HCT116 (cell line): ENCODE measurements around the gene PEX11A. TPM values are rescaled to one million over a fixed set of nuclear protein-coding genes. Genes with fewer than 3 reads are reported as not detected.

ENCODE experiments used
- ATAC-seq: fragments of 200-7000 bp; cut with Tn5 transposase; 2 replicates; pipeline ENCODE4 v1.9.1; 2020; ENCODE audit warnings: mild to moderate bottlenecking, moderate library complexity
- BruUV-seq: library from RNA; stranded (reverse); fragments of 400-500 nt; replicated peaks from 2 replicates; lab custom pipeline; 2021; lab: Mats Ljungman, UMichigan
- CTCF ChIA-PET: fragments of 300-600 bp; sonication (Branson Sonifier 250); formaldehyde crosslinking; loops from one replicate; lab custom pipeline; 2021; ENCODE audit warnings: antibody characterized with exemption; lab: Charles Lee
- POLR2A ChIA-PET: fragments of 300-600, 350-600 bp; sonication (Branson Sonifier 250); formaldehyde crosslinking; loops from one replicate; lab custom pipeline; 2021; ENCODE audit warnings: antibody characterized with exemption; lab: Charles Lee
- RAD21 ChIA-PET, 2 experiments: fragments of 300-600 bp; sonication (Branson Sonifier 250); formaldehyde crosslinking; loops; one replicate each; lab custom pipeline; 2023; ENCODE audit warnings: low total read pairs in 2 of 2; ENCODE audit not compliant: uncharacterized antibody in 2 of 2, unreplicated experiment in 2 of 2, low non-redundant PET in 1 of 2; lab: Charles Lee
- DNase-seq: peaks from one replicate; pipeline ENCODE4 v3.0.0-alpha.2; 2010; ENCODE audit warnings: low read depth, low spot score
- H2AFZ ChIP-seq: fragments of 200-600 bp; shearing (Covaris generic), sonication (generic); 2 replicates; pipeline ENCODE4 v1.6.1; 2017; ENCODE audit warnings: low read depth, mixed run types, mixed read lengths, antibody characterized with exemption, low read length; ENCODE audit not compliant: poor library complexity, severe bottlenecking
- H3K27ac ChIP-seq: 2 replicates; pipeline ENCODE4 v1.5.1; 2012; ENCODE audit warnings: low read depth, low read length
- H3K27me3 ChIP-seq: fragments of 200-600 bp; sonication (generic); 2 replicates; pipeline ENCODE4 v1.6.1; 2016; ENCODE audit warnings: mixed run types, low read length, mixed read lengths; ENCODE audit not compliant: insufficient read depth
- H3K36me3 ChIP-seq, 2 experiments: fragments of 200-500 bp in 1 of 2; fragments of 200-600 bp in 1 of 2; sonication (Bioruptor generic) in 1 of 2; sonication (generic) in 1 of 2; 2 replicates each; pipeline versions ENCODE4 v1.5.1 to v1.6.1; 2014 to 2016; ENCODE audit warnings: low read length in 2 of 2, inconsistent platforms in 1 of 2, mixed read lengths in 1 of 2, mixed run types in 1 of 2; ENCODE audit not compliant: insufficient read depth in 2 of 2, control insufficient read depth in 1 of 2
- H3K4me1 ChIP-seq, 2 experiments: fragments of 200-600 bp in 1 of 2; sonication (generic) in 1 of 2; 2 replicates each; pipeline versions ENCODE4 v1.5.1 to v1.6.1; 2012 to 2017; ENCODE audit warnings: low read length in 2 of 2, inconsistent platforms in 1 of 2, mild to moderate bottlenecking in 1 of 2, mixed read lengths in 1 of 2, mixed run types in 1 of 2, moderate library complexity in 1 of 2; ENCODE audit not compliant: insufficient read depth in 2 of 2, control insufficient read depth in 1 of 2
- H3K4me2 ChIP-seq: fragments of 200-600 bp; sonication (generic); 2 replicates; pipeline ENCODE4 v1.6.1; 2017; ENCODE audit warnings: mixed run types, low read length, mixed read lengths
- H3K4me3 ChIP-seq, 2 experiments: fragments of 200-600 bp in 1 of 2; sonication (generic) in 1 of 2; replicated peaks in 1 of 2; 2 replicates each; pipeline ENCODE4 v1.5.1; 2011 to 2016; ENCODE audit warnings: low read length in 2 of 2, control low read depth in 1 of 2, low read depth in 1 of 2, mild to moderate bottlenecking in 1 of 2, mixed read lengths in 1 of 2, mixed run types in 1 of 2
- H3K79me2 ChIP-seq: fragments of 200-600 bp; sonication (generic); 2 replicates; pipeline ENCODE4 v1.6.1; 2017; ENCODE audit warnings: mild to moderate bottlenecking, mixed run types, low read length, moderate library complexity, mixed read lengths; ENCODE audit not compliant: insufficient read depth
- H3K9ac ChIP-seq: fragments of 200-600 bp; sonication (generic); 2 replicates; pipeline ENCODE4 v1.6.1; 2016; ENCODE audit warnings: low read length, mixed read lengths
- H3K9me2 ChIP-seq: fragments of 200-600 bp; sonication (generic), shearing (Covaris generic); 2 replicates; pipeline ENCODE4 v1.6.1; 2017; ENCODE audit warnings: mixed run types, mild to moderate bottlenecking, moderate library complexity; ENCODE audit not compliant: insufficient read depth
- H3K9me3 ChIP-seq, 2 experiments: fragments of 200-500 bp in 1 of 2; fragments of 200-600 bp in 1 of 2; sonication (Bioruptor generic) in 1 of 2; sonication (generic) in 1 of 2; 2 replicates each; pipeline ENCODE4 v1.6.1; 2014 to 2017; ENCODE audit warnings: low read length in 2 of 2, mixed read lengths in 2 of 2, inconsistent platforms in 1 of 2, low read depth in 1 of 2, mild to moderate bottlenecking in 1 of 2, mixed run types in 1 of 2, moderate library complexity in 1 of 2; ENCODE audit not compliant: control insufficient read depth in 1 of 2, insufficient read depth in 1 of 2
- H4K20me1 ChIP-seq: fragments of 200-600 bp; sonication (generic), shearing (Covaris generic); 2 replicates; pipeline ENCODE4 v1.6.1; 2017; ENCODE audit warnings: mixed run types, mild to moderate bottlenecking, moderate library complexity; ENCODE audit not compliant: insufficient read depth
- CBX3 ChIP-seq: IDR thresholded peaks from 2 replicates; pipeline ENCODE4 v1.6.1; 2012; ENCODE audit warnings: low read depth
- CEBPB ChIP-seq: IDR thresholded peaks from 2 replicates; pipeline ENCODE4 v1.6.1; 2012; ENCODE audit warnings: low read depth
- EGR1 ChIP-seq: IDR thresholded peaks from 2 replicates; pipeline ENCODE4 v1.6.1; 2012; ENCODE audit warnings: low read depth
- ELF1 ChIP-seq: IDR thresholded peaks from 2 replicates; pipeline ENCODE4 v1.6.1; 2012; ENCODE audit warnings: low read depth, borderline replicate concordance
- MAX ChIP-seq: IDR thresholded peaks from 2 replicates; pipeline ENCODE4 v1.6.1; 2012
- POLR2AphosphoS5 ChIP-seq: IDR thresholded peaks from 2 replicates; pipeline ENCODE4 v1.6.1; 2011; ENCODE audit warnings: mild to moderate bottlenecking, low read depth, low read length, moderate library complexity
- RAD21 ChIP-seq: IDR thresholded peaks from 2 replicates; pipeline ENCODE4 v1.6.1; 2012; ENCODE audit warnings: low read depth, mild to moderate bottlenecking
- REST ChIP-seq: IDR thresholded peaks from 2 replicates; pipeline ENCODE4 v1.6.1; 2012; ENCODE audit warnings: low read depth
- SIN3A ChIP-seq: IDR thresholded peaks from 2 replicates; pipeline ENCODE4 v1.6.1; 2012; ENCODE audit warnings: low read depth
- ZFX ChIP-seq: fragments of 450-650 bp; IDR thresholded peaks from 2 replicates; pipeline ENCODE4 v1.6.1; 2017
- intact Hi-C: fragments of 100-400 bp; cut with micrococcal nuclease; formaldehyde crosslinking; loops from 2 replicates; pipeline ENCODE4 v1.10.0; 2022
- total RNA-seq: library from RNA; stranded (reverse); gene quantifications from one replicate; pipeline ENCODE4 v1.2.1, GENCODE V29; 2021; ENCODE audit not compliant: unreplicated experiment

Gene PEX11A
- total RNA-seq, 1 experiment from 2014 or later: 7.1 TPM

GRCh38 chr15:89649013-89649625 lies 41.4 kb downstream of the PEX11A start (continued):
- TF ChIP-seq REST: no peak
- TF ChIP-seq POLR2AphosphoS5: no peak
- TF ChIP-seq ELF1: no peak
- TF ChIP-seq CEBPB: no peak
- no peak for TF ChIP-seq ZFX
- TF ChIP-seq RAD21: no peak
- TF ChIP-seq MAX: no peak
- no peak for TF ChIP-seq SIN3A

- ATAC-seq: no peak
- Histone ChIP-seq H3K27me3 (no peaks in the 10 kb centered on the region), H3K9ac (no peak overlapping the region), H3K27ac (no peak overlapping the region), H3K79me2 (no peaks in the 10 kb centered on the region), H3K36me3 (no peaks in the 10 kb centered on the region), H3K4me2 (no peak overlapping the region), H3K9me3 (no peaks in the 10 kb centered on the region), H4K20me1 (no peaks in the 10 kb centered on the region), H3K4me3 (no peak overlapping the region), H3K4me1 (peaks cover 0 to 4% of the 10 kb centered on the region in 2 experiments; a peak in 2 of 4 replicates), H2AFZ (no peak overlapping the region), H3K9me2 (no peaks in the 10 kb centered on the region)
- TF ChIP-seq EGR1: no peak
- no peak for TF ChIP-seq CBX3
- TF ChIP-seq CEBPB: no peak
- ChIA-PET RAD21 (interaction anchor here in 1 of 2 experiments (1.1 kb wide), 1 partner anchor 92 kb away, joined by 4 read pairs; no protein-coding TSS in a partner anchor), CTCF (interaction anchor here (0.9 to 1.9 kb wide), 4 partner anchors 9 to 438 kb away, joined by 4 to 7 read pairs (median 4); no protein-coding TSS in a partner anchor), POLR2A (no interaction called here)
- BruUV-seq: no TSS peak
- intact Hi-C loops: no loop called here
- no peak for DNase-seq
These were observed 42.2 kb downstream of the PEX11A start for GRCh38 chr15:89648106-89649012.
